ENCODE measurements around the gene H19. TPM values are rescaled to one million over a fixed set of nuclear protein-coding genes. Genes with fewer than 3 reads are reported as not detected.

The H19 gene
- total RNA-seq (ENCODE audit: low replicate concordance), result 2.3 and 523 TPM in 2 replicates

GRCh38 chr11:1997755-1998154 is at the start of gene H19:
H19 (minus strand) TSS chr11:1997842.

DNA sequence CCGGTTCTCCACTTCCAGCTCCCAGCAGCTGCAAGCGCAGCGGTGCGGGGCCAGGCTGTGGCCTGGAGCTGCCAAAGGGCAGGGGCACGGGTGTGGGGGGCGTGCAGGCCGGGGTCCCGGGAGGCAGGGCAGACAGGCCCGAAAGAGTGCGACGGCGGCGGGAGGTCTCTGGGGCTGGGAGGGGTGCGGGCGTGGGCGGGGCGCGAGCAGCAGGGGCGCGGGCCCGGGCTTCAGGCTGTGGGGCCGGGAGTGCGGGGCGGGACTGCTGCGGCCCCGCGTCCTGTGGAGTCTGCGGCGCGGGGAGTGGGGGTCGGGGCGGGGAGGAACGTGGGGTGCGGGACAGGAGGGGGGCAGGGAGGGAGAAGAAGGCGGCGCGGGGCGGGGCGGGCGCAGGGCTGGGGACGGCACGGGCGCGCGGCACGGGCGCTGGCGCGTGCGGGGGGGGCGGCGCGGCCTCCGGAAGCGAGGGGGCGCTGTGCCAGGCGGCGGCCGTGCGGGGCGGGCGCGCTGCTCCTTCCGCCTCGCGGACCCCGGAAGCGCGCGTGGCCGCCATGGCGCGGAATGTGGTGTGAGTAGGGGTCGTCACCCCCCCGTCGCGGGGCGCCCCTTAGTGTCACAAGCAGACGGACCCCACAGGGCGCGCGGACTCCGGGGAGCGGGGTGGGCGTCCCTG is 50.7 kb downstream of the H19 start, which contains the start of gene MRPL23:
TSS of gene MRPL23 (plus strand) at position 521 of the 673 bp plus-strand sequence. CDS start at position 552, 31 bp downstream.

Other genes starting within 250 kb of the H19 start
- gene IFITM10, start 247.2 kb downstream of the H19 start, total RNA-seq (ENCODE audit: low replicate concordance), result 0.82 and 2.5 TPM in 2 replicates
- gene CTSD, start 233.9 kb downstream of the H19 start, total RNA-seq (ENCODE audit: low replicate concordance), result 196 and 514 TPM in 2 replicates
- 0.38 TPM in 1 of 2 replicates, not detected in the other for gene SYT8, start 162.9 kb downstream of the H19 start, total RNA-seq (ENCODE audit: low replicate concordance)
- gene TNNI2, start 158.9 kb downstream of the H19 start, total RNA-seq (ENCODE audit: low replicate concordance), result not detected in 2 replicates
- gene LSP1, start 144.8 kb downstream of the H19 start, total RNA-seq (ENCODE audit: low replicate concordance), result 0.53 and 25.2 TPM in 2 replicates
- gene PRR33, start 105.9 kb downstream of the H19 start, total RNA-seq (ENCODE audit: low replicate concordance), result not detected in 2 replicates
- 0.15 and 0.70 TPM in 2 replicates for gene TNNT3, start 78.1 kb downstream of the H19 start, total RNA-seq (ENCODE audit: low replicate concordance)
- 62.9 and 173 TPM in 2 replicates for gene MRPL23, start 50.5 kb downstream of the H19 start, total RNA-seq (ENCODE audit: low replicate concordance)
- 0.12 and 0.83 TPM in 2 replicates for gene IGF2, start 141.5 kb upstream of the H19 start, total RNA-seq (ENCODE audit: low replicate concordance)
- not detected in 2 replicates for gene INS, start 163.4 kb upstream of the H19 start, total RNA-seq (ENCODE audit: low replicate concordance)
- not detected in 2 replicates for gene TH, start 174.0 kb upstream of the H19 start, total RNA-seq (ENCODE audit: low replicate concordance)

Measured in smooth muscle cell of the coronary artery (primary cell).